GM19397 (cell line): ENCODE results near the gene CTNND2.

Experiments
- ATAC-seq: cut with Tn5 transposase; IDR thresholded peaks from one replicate; pipeline ENCODE4 v1.9.1; 2021; ENCODE audit warnings: mild to moderate bottlenecking, moderate library complexity; ENCODE audit not compliant: unreplicated experiment

The CTNND2 gene

GRCh38 chr5:11292648-11293356, 611.4 kb downstream of the CTNND2 start:
- no peak for ATAC-seq

DNA sequence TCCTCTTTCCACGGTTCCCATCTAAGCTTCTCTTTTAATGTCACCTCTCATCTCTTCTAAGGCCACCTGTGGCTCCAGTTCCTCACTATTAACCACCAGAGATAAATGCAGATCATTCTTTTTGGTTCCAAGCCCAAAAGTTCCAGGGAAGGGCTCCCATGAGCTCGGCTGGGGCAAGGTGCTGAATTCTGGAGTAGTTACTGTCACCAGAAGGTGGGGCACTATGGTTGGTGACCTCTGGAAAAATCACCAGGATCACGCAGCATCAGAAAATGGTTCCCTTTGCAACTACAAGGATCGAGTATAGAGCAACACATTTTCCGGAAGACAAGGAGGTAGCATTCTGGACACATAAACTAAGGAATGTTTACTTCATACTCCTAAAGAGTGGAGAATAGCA, 614.5 kb downstream of the CTNND2 start:
- no peak for ATAC-seq

DNA sequence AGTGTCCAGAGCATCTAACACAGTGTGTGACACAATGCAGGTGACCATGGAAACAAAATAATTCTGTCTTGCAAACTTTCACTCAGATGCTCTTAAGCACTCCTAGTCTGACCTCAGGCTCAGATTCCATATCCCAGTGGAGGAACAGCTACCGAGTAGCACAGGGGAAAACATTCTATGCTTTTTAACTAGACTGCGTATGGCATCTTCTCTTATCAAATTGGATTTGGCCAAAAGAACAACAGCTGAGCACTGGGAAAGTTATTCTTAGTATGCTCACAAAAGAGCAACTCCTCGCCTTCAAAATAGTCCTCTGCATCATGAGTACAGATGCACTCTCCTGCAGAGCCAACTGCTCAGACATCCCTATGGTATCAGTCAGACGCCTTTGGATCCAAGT, 615.0 kb downstream of the CTNND2 start:
- ATAC-seq = no peak

- ATAC-seq = no peak
Observed at GRCh38 chr5:11281842-11282241, 622.4 kb downstream of the CTNND2 start.

- ATAC-seq = no peak
Observed at GRCh38 chr5:11277323-11277722, 626.9 kb downstream of the CTNND2 start.

GRCh38 chr5:11273180-11273903, 630.9 kb downstream of the CTNND2 start:
- ATAC-seq = no peak

DNA sequence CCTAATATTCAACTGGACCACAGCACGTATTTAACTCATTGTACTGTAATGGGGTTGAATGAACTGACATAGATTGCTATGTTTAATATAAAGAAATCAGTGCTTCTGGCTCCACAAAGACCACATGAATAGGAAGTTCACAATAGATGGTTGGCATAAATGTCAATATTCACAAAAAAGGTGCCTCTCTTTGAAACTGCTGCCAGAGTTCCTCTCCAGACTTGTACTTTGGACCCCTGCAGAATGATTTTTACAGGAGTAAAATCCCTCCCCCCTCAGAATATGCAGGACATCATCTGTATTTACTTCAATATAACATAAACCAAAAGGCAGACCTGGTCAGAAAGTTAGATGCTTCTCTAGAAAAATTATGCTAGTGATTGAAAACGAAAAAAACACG, 634.7 kb downstream of the CTNND2 start:
- no peak for ATAC-seq

DNA sequence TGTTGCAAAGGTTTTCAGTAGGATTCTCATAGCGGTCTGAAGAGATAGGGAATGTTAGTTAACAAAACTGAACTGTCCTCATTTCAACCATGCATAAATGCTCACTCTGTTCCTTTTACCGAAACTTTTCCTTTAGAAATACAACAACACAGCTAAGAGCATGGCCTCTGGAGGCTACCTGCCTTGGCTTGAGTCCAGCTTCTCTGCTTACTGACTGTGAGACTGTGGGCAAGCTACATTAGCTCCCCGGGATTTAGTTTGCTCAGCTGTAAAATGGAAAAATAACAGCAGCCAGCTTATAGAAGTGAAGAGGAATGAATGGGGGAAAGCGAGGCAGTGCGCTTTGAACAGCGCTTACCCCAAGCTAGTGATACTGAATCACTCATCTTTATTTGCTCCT, 635.4 kb downstream of the CTNND2 start:
- no peak for ATAC-seq

- ATAC-seq = no peak
Observed at GRCh38 chr5:11266331-11266730, 637.9 kb downstream of the CTNND2 start.

- ATAC-seq = no peak
Observed at GRCh38 chr5:11261241-11261640, 643.0 kb downstream of the CTNND2 start.

DNA sequence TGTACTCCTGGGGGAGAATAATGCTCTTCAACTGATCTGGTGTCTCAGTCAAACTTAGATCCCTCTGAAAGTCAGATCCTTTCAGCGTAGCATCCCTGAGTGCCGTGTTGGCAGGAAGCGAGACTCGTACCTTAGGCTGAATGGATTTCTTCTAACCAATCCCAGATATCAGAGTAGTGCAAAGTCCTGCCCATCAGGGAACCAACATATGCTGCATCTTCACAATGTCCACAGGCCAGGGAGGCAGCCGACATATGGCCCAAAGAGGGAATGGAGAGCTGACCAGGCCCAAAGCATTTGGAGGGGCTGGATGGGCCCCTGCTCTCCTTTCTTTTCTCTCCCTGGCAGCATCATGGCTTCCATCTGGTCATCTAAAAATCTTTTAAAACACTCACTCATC, 646.2 kb downstream of the CTNND2 start:
- ATAC-seq = no peak

GRCh38 chr5:11252523-11252922, 651.7 kb downstream of the CTNND2 start:
- no peak for ATAC-seq

DNA sequence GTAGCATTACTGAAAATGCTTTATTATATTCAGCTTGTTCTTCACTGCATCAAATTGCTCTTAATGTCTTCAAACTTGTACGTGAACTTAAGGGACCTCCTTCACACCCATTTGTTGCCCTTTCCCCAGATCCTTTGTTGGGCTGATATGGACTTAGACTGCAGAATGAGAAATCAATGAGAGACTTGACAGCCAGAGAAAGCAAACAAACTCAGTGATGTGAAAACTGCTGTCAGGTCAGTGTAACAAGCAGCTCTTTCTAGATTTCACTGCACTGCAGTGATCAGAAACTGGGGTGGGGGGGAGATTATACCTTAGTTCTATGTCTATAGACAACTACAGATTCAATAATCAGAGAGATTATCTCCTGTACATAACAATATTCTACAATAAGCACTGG, 652.2 kb downstream of the CTNND2 start:
- no peak for ATAC-seq

GRCh38 chr5:11251247-11251646, 653.0 kb downstream of the CTNND2 start:
- ATAC-seq = no peak

DNA sequence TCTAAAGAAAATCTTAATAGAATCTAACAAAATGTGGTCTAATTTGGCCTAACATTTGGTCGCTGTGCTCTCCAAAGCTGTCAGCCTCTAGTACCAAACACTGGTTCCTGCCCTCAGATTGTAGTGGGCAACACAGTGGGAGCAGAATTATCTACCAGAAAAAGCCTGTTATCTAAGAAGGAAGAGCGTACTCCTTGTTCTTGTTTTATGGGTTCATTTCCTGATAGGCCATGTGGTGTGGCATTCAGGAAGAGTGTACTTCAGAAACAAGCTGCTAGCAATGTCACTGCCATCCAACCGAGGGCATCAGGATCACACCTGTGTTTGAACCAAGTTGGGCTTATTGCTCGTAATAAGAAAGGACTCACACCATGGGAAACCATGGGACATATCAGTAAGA, 655.3 kb downstream of the CTNND2 start:
- ATAC-seq = no peak

DNA sequence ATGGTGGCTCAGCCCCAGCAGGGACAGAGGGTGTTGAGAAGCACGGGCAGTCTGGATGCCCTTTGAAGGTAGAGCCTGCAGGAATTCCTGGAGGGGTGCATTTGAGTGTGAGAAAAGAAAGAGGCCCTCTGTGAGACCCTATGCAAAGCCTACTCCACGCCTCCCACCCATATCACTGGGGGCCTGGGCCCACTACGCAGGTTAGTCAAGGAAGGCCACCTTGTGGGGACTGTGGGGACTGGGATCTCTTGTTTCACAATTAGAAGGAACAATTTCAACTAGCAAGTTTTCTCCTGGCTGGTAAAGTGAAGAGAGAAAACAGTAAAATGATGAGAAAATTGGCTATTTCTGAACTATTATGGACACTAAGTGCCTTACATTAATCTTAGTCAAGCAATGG, 657.0 kb downstream of the CTNND2 start:
- ATAC-seq = no peak

GRCh38 chr5:11240293-11241190, 663.7 kb downstream of the CTNND2 start:
- no peak for ATAC-seq

- ATAC-seq = no peak
Observed at GRCh38 chr5:11239261-11240015, 664.8 kb downstream of the CTNND2 start.

- ATAC-seq = no peak
Observed at GRCh38 chr5:11234501-11234911, 669.7 kb downstream of the CTNND2 start.

DNA sequence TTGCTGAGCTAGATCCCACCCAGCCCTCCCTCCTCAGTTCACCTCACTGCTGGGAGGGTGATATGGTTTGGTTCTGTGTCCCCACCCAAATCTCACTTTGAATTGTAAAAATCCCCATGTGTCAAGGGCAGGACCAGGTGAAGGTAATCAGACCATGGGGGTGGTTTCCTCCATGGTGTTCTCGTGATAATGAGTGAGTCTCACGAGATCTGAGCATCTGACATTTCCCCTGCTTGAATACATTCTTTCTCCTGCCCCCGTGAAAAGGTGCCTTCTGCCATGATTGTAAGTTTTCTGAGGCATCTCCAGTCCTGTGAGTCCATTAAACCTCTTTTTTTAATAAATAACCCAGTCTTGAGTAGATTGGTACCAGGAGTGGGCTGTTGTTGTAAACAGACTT, 673.4 kb downstream of the CTNND2 start:
- ATAC-seq = no peak

DNA sequence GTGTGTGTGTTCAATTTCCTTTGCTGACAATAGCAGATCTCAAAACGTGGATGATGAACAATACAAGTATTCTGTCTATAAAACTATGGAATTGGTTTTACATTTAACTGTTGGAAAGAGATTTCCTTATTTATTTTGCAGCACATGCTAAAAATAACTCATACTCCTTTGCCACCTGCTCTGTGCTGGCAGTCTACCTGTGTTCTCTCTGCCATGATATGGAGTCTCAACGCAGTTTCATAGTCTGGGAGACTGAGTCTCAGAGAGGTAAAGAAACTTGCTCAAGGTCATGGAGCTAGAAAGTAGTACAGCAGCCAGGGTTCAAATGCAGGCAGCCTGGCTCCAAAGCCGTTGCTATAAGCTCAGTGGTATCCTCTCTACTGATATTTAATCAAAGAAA, 677.2 kb downstream of the CTNND2 start:
- no peak for ATAC-seq
